Measurements from ENCODE around the gene TATDN3.

TATDN3 gene, protein sequence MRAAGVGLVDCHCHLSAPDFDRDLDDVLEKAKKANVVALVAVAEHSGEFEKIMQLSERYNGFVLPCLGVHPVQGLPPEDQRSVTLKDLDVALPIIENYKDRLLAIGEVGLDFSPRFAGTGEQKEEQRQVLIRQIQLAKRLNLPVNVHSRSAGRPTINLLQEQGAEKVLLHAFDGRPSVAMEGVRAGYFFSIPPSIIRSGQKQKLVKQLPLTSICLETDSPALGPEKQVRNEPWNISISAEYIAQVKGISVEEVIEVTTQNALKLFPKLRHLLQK

DNA sequence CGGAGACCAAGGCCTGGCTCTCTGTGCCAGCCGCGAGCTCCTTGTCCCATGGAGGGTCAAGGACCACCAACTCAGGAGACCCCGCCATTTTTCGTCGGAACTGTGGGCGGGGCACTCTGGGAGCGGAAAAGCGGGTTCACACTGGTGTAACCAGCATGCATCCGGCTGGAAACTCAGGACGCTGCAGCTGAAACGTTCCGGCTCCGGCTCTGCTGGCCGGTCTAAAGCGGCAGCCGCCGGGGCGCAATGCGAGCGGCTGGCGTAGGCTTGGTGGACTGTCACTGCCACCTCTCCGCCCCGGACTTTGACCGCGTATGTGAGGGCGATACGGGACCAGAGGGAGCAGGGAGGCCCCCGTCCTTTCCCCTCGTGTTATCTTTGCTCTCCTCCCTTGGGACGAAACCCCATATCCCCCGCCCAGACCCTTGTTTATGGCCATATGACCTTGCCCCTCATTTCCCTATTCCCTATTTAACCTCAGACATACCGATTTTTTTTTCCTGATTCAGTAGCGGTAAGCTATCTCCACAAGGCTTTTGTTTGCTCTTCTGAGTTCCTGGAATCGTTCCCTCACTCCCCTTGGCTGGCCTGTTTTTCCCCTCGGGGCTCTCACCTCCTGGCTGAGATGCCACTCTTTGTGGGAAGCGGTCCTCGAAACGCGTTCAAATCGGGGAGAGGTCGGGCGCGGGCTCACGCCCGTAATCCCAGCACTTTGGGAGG lies at the start of gene TATDN3, which contains the start of gene NSL1:
TSS of gene TATDN3 (plus strand) at position 219 of the 720 bp plus-strand sequence. CDS start at position 247, 28 bp downstream.
TSS of gene NSL1 (minus strand) at position 102 of the 720 bp plus-strand sequence. CDS start at position 88, 14 bp downstream.
- TF ChIP-seq, protein P1, sequence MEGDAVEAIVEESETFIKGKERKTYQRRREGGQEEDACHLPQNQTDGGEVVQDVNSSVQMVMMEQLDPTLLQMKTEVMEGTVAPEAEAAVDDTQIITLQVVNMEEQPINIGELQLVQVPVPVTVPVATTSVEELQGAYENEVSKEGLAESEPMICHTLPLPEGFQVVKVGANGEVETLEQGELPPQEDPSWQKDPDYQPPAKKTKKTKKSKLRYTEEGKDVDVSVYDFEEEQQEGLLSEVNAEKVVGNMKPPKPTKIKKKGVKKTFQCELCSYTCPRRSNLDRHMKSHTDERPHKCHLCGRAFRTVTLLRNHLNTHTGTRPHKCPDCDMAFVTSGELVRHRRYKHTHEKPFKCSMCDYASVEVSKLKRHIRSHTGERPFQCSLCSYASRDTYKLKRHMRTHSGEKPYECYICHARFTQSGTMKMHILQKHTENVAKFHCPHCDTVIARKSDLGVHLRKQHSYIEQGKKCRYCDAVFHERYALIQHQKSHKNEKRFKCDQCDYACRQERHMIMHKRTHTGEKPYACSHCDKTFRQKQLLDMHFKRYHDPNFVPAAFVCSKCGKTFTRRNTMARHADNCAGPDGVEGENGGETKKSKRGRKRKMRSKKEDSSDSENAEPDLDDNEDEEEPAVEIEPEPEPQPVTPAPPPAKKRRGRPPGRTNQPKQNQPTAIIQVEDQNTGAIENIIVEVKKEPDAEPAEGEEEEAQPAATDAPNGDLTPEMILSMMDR (IDR thresholded peaks at IDR 0.05; ENCODE audit: borderline replicate concordance, control extremely low read depth, extremely low read depth, insufficient read depth, missing control alignments): no peak
- in situ Hi-C loops (cut with MboI; ENCODE audit: low sequenced_read_pairs, unreplicated experiment): no loop called here

DNA sequence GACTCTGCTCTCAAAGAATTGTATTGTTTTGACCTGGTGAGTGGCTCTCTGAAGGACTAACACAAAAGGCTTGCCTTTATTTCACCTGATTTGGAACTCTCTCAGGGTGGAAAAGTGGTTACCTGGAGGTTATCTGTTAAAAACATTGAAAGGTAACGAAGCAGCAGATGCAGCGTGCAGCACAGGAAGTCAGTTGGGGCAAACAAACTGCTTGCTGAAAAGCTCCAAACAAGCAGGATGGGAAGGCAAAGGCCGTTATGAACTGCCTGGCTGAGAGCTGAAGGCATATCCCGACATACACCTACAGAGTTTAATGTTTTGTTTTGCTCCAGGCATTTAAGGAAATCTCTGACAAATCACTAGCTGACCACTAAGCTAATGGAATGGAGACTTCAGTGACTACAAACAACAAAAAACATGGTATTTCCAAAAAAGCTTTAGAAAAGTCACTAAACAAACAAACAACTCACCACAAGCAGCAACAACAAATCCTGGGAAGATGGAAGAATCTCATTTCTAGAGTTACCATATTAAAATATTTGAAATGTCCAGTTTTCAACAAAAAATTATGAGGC lies 47.7 kb upstream of the TATDN3 start:
- TF ChIP-seq, protein P1 (IDR thresholded peaks at IDR 0.05; ENCODE audit: borderline replicate concordance, control extremely low read depth, extremely low read depth, insufficient read depth, missing control alignments): no peak
- in situ Hi-C loops (cut with MboI; ENCODE audit: low sequenced_read_pairs, unreplicated experiment): no loop called here
- no peak for DNase-seq (ENCODE audit: low spot score)

More for the DNA sequence above, at the start of gene TATDN3, which contains the start of gene NSL1:
- peak; percentile 85 for DNase-seq (ENCODE audit: low spot score)

DNA sequence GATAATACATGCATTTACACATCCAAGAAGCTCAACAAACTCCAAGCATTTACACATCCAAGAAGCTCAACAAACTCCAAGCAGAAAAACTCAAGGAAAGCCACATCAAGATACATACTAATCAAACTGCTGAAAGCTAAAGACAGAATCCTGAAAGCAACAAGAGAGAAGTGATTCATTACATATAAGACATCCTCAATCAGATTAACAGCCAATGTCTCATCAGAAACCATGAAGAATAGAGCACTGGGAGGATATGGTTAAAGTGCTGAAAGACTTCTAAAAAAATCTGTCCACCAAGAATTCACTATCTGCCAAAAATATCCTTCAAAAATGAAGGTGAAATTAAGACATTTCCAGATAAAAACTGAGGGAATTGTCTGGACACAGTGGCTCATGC lies 46.4 kb upstream of the TATDN3 start:
- no peak for DNase-seq (ENCODE audit: low spot score)
- TF ChIP-seq, protein P1 (IDR thresholded peaks at IDR 0.05; ENCODE audit: borderline replicate concordance, control extremely low read depth, extremely low read depth, insufficient read depth, missing control alignments): no peak
- in situ Hi-C loops (cut with MboI; ENCODE audit: low sequenced_read_pairs, unreplicated experiment): no loop called here

DNA sequence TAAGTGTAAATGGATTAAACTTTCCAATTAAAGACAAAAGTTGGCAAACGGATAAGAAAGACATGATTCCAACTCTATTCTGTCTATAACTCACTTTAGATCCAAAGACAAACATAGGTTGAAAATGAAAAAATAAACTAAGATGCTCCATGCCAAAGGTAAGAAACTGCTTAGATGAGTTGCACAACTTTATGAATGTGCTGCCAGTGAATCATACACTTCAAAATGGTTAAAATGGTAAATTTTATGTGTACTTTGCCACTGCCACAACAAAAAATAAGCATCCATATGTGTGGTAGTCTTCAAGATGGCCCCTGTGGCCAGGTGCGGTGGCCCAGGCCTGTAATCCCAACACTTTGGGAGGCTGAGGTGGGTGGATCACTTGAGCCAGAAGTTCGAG lies 45.1 kb upstream of the TATDN3 start:
- TF ChIP-seq, protein P1 (IDR thresholded peaks at IDR 0.05; ENCODE audit: borderline replicate concordance, control extremely low read depth, extremely low read depth, insufficient read depth, missing control alignments): no peak
- in situ Hi-C loops (cut with MboI; ENCODE audit: low sequenced_read_pairs, unreplicated experiment): no loop called here
- DNase-seq (ENCODE audit: low spot score): no peak

DNA sequence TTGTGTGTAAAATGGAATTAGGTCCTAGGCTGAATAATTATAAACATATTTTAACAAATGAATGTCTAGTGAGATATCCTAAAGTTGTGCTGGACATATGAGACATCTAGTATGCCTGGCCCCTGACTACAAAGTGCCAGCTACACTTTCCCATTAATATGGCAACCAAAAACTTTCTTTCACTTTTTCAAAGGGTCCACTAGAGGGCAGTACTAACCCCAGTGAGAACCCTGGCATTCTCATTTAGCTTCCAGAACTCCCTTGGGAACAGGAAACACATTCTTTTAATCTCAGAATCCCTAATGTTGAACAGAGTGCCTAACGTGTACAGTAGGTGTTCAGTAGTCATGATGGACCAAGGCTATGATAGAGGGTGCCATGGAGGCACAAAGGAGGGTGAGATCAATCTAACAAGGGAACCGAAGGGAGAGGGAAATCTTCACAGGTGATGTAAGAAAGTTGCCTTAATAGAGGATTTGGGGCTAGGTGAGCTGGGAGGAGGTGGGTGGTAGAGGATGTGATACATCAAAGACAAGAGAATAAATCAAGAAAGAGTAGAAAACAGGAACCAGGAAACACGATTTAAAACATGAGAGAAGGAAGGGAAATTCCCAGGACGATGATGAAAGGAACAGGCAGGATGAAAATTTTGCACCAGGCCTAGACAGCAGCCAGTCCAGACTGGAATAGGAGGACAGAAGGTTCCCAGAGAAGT lies 41.7 kb upstream of the TATDN3 start:
- TF ChIP-seq, protein P1 (IDR thresholded peaks at IDR 0.05; ENCODE audit: borderline replicate concordance, control extremely low read depth, extremely low read depth, insufficient read depth, missing control alignments): peak; percentile 28
- in situ Hi-C loops (cut with MboI; ENCODE audit: low sequenced_read_pairs, unreplicated experiment): no loop called here
- DNase-seq (ENCODE audit: low spot score): no peak

All from GM13976 (cell line).